H9 (cell line): ENCODE measurements around the gene LDLRAP1. TPM values are rescaled to one million over a fixed set of nuclear protein-coding genes. Genes with fewer than 3 reads are reported as not detected.

Source experiments
- DNase-seq: peaks from one replicate; pipeline ENCODE4 v3.0.0-alpha.2; 2017
- H2AFZ ChIP-seq: one replicate; pipeline ENCODE4 v1.6.1; 2013; ENCODE audit warnings: mild to moderate bottlenecking, low read length, control low read depth, moderate library complexity
- H2AK5ac ChIP-seq: 2 replicates; pipeline ENCODE4 v1.6.1; 2013; ENCODE audit warnings: low read length, control low read depth, mixed read lengths; ENCODE audit not compliant: insufficient read length
- H2BK120ac ChIP-seq: one replicate; pipeline ENCODE4 v1.6.1; 2013; ENCODE audit warnings: low read depth, mild to moderate bottlenecking, low read length, control low read depth, inconsistent platforms; ENCODE audit not compliant: poor library complexity, severe bottlenecking
- H2BK12ac ChIP-seq: 2 replicates; pipeline ENCODE4 v1.6.1; 2013; ENCODE audit warnings: low read length, control low read depth, mixed read lengths, low read depth; ENCODE audit not compliant: insufficient read length
- H2BK15ac ChIP-seq: 2 replicates; pipeline ENCODE4 v1.6.1; 2013; ENCODE audit warnings: low read depth, low read length, control low read depth
- H2BK20ac ChIP-seq: one replicate; pipeline ENCODE4 v1.6.1; 2013; ENCODE audit warnings: low read depth, mild to moderate bottlenecking, low read length, control low read depth, inconsistent platforms; ENCODE audit not compliant: poor library complexity, severe bottlenecking
- H2BK5ac ChIP-seq: 2 replicates; pipeline ENCODE4 v1.6.1; 2013; ENCODE audit warnings: low read length, control low read depth, mixed read lengths; ENCODE audit not compliant: insufficient read length
- H3K14ac ChIP-seq: 2 replicates; pipeline ENCODE4 v1.6.1; 2013; ENCODE audit warnings: low read length, control low read depth; ENCODE audit not compliant: insufficient read depth
- H3K18ac ChIP-seq: 2 replicates; pipeline ENCODE4 v1.6.1; 2013; ENCODE audit warnings: low read depth, mild to moderate bottlenecking, mixed read lengths, low read length, control low read depth; ENCODE audit not compliant: insufficient read length
- H3K23ac ChIP-seq: 2 replicates; pipeline ENCODE4 v1.6.1; 2013; ENCODE audit warnings: low read length, control low read depth, mixed read lengths, low read depth; ENCODE audit not compliant: insufficient read length
- H3K23me2 ChIP-seq: 2 replicates; pipeline ENCODE4 v1.6.1; 2013; ENCODE audit warnings: low read depth, mild to moderate bottlenecking, mixed read lengths, low read length, control low read depth; ENCODE audit not compliant: insufficient read length, poor library complexity, severe bottlenecking
- H3K27ac ChIP-seq: 2 replicates; pipeline ENCODE4 v1.5.1; 2013; ENCODE audit warnings: low read length, control low read depth, mixed read lengths, low read depth; ENCODE audit not compliant: insufficient read length
- H3K27me3 ChIP-seq: 2 replicates; pipeline ENCODE4 v1.6.1; 2013; ENCODE audit warnings: low read length, control low read depth, inconsistent platforms; ENCODE audit not compliant: insufficient read depth
- H3K4ac ChIP-seq: 2 replicates; pipeline ENCODE4 v1.6.1; 2013; ENCODE audit warnings: low read depth, mild to moderate bottlenecking, control low read depth, inconsistent platforms, low read length, moderate library complexity
- H3K4me1 ChIP-seq: 2 replicates; pipeline ENCODE4 v1.6.1; 2013; ENCODE audit warnings: low read length, control low read depth, inconsistent platforms; ENCODE audit not compliant: insufficient read depth
- H3K4me2 ChIP-seq: 2 replicates; pipeline ENCODE4 v1.6.1; 2013; ENCODE audit warnings: low read length, control low read depth, mixed read lengths; ENCODE audit not compliant: insufficient read length, insufficient read depth
- H3K56ac ChIP-seq: 2 replicates; pipeline ENCODE4 v1.6.1; 2013; ENCODE audit warnings: low read depth, mild to moderate bottlenecking, mixed read lengths, low read length, control low read depth; ENCODE audit not compliant: insufficient read length
- H3K79me1 ChIP-seq: 2 replicates; pipeline ENCODE4 v1.6.1; 2013; ENCODE audit warnings: low read depth, mild to moderate bottlenecking, moderate library complexity, low read length, control low read depth, inconsistent platforms; ENCODE audit not compliant: insufficient read depth, poor library complexity, severe bottlenecking
- H3K79me2 ChIP-seq: 2 replicates; pipeline ENCODE4 v1.6.1; 2013; ENCODE audit warnings: low read length, control low read depth, inconsistent platforms; ENCODE audit not compliant: insufficient read depth
- H3K9ac ChIP-seq: 2 replicates; pipeline ENCODE4 v1.6.1; 2013; ENCODE audit warnings: low read length, control low read depth, mixed read lengths; ENCODE audit not compliant: insufficient read length; ENCODE audit errors: extremely low read depth
- H3K9me3 ChIP-seq: one replicate; pipeline ENCODE4 v1.6.1; 2013; ENCODE audit warnings: low read depth, low read length, inconsistent platforms; ENCODE audit not compliant: control insufficient read depth
- H3T11ph ChIP-seq: one replicate; pipeline ENCODE4 v1.6.1; 2013; ENCODE audit warnings: mild to moderate bottlenecking, low read length, control low read depth, inconsistent platforms
- H4K20me1 ChIP-seq: one replicate; pipeline ENCODE4 v1.6.1; 2013; ENCODE audit not compliant: control insufficient read depth, insufficient read length, insufficient read depth
- H4K5ac ChIP-seq: 2 replicates; pipeline ENCODE4 v1.6.1; 2013; ENCODE audit warnings: low read depth, mild to moderate bottlenecking, mixed read lengths, low read length, control low read depth; ENCODE audit not compliant: insufficient read length
- H4K8ac ChIP-seq: replicated peaks from 2 replicates; pipeline ENCODE4 v1.6.1; 2013; ENCODE audit warnings: low read length, control low read depth, mixed read lengths, low read depth; ENCODE audit not compliant: insufficient read length
- H4K91ac ChIP-seq: 2 replicates; pipeline ENCODE4 v1.6.1; 2013; ENCODE audit warnings: low read depth, mild to moderate bottlenecking, moderate library complexity, mixed read lengths, low read length, control low read depth; ENCODE audit not compliant: insufficient read length
- H3K27ac Mint-ChIP-seq, 3 experiments: 2 replicates in 2 of 3; 3 replicates in 1 of 3; pipeline ENCODE4 v1.8.0; 2020 to 2021; ENCODE audit warnings: mixed read lengths in 3 of 3, mild to moderate bottlenecking in 1 of 3, moderate library complexity in 1 of 3
- H3K27me3 Mint-ChIP-seq: 2 replicates; pipeline ENCODE4 v1.8.0; 2021; ENCODE audit warnings: low read depth, mild to moderate bottlenecking, moderate library complexity, mixed read lengths
- H3K36me3 Mint-ChIP-seq, 3 experiments: 2 replicates in 2 of 3; 3 replicates in 1 of 3; pipeline ENCODE4 v1.8.0; 2020 to 2021; ENCODE audit warnings: low read depth in 3 of 3, mixed read lengths in 3 of 3; ENCODE audit not compliant: insufficient read depth in 1 of 3
- H3K4me1 Mint-ChIP-seq, 2 experiments: 2 replicates each; pipeline ENCODE4 v1.8.0; 2020; ENCODE audit warnings: mixed read lengths in 2 of 2
- H3K4me3 Mint-ChIP-seq, 2 experiments: 2 replicates in 1 of 2; 3 replicates in 1 of 2; pipeline ENCODE4 v1.8.0; 2020 to 2021; ENCODE audit warnings: mild to moderate bottlenecking in 2 of 2, mixed read lengths in 2 of 2, moderate library complexity in 1 of 2
- H3K9me3 Mint-ChIP-seq, 2 experiments: 2 replicates in 1 of 2; 3 replicates in 1 of 2; pipeline ENCODE4 v1.8.0; 2020; ENCODE audit warnings: mild to moderate bottlenecking in 2 of 2, mixed read lengths in 2 of 2, moderate library complexity in 1 of 2
- WGBS: extraction: QIAGEN DNeasy Blood & Tissue Kit; methylation state at CpG from one replicate; pipeline ENCODE4 v1.1.7; 2013; ENCODE audit warnings: missing lambda C conversion rate, low lambda C conversion rate, mixed read lengths; ENCODE audit not compliant: insufficient read length; ENCODE audit errors: extremely low coverage; 5-methylcytosine and 5-hydroxymethylcytosine counted together
- total RNA-seq: library from RNA; stranded (reverse); gene quantifications from 2 replicates; pipeline ENCODE4 v1.2.1, GENCODE V29; 2021
- TF ChIP-seq, protein P1 (sequence below): fragments of 200-600 bp; sonication (generic); conservative IDR thresholded peaks from 3 replicates; pipeline ENCODE4 v1.8.0; 2021; ENCODE audit warnings: antibody characterized with exemption, mild to moderate bottlenecking

LDLRAP1 gene
- total RNA-seq, 1 experiment from 2014 or later, result 15.7 TPM

DNA sequence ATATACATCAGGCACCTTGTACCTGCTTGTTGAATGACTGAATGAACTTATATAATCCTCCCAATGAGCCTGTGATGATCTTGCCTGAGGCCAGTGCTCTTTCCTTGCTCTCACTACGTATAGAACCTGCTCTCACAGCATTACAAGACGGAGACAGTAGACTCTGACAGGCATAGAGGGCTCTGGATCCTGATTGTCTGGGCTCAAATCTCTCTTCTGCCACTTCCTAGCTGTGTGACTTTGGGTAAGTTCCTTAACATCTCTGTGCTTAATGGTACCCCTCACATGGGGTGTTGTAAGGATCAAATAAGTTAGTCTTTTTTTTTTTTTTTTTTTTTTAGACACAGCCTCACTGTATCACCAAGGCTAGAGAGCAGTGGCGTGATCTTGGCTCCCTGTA is 69.0 kb downstream of the LDLRAP1 start:
- no CpG with 5 or more reads among the region's 3 CpGs for WGBS
- Histone ChIP-seq H3K14ac (no peak overlapping the region), H3K4me2 (no peak overlapping the region), H2AFZ (no peak overlapping the region), H3K27me3 (no peaks in the 10 kb centered on the region; the same call in 1 of the 2 replicates), H3K79me1 (no peaks in the 10 kb centered on the region), H3K23ac (no peak overlapping the region), H4K91ac (no peak overlapping the region), H2BK20ac (no peak overlapping the region), H3K79me2 (no peaks in the 10 kb centered on the region), H3K4ac (no peak overlapping the region), H3K4me1 (no peaks in the 10 kb centered on the region), H4K5ac (no peak overlapping the region), H3K56ac (no peak overlapping the region), H3K23me2 (peaks cover 7% of the 10 kb centered on the region), H4K20me1 (no peaks in the 10 kb centered on the region), H3K18ac (no peak overlapping the region), H3K27ac (no peak overlapping the region), H4K8ac (no peak overlapping the region), H3K9me3 (no peaks in the 10 kb centered on the region), H3K9ac (no peak overlapping the region), H2AK5ac (no peak overlapping the region), H2BK120ac (no peak overlapping the region), H2BK5ac (no peak overlapping the region), H2BK15ac (no peak overlapping the region), H3T11ph (no peak overlapping the region), H2BK12ac (no peak overlapping the region)
- TF ChIP-seq, protein P1, sequence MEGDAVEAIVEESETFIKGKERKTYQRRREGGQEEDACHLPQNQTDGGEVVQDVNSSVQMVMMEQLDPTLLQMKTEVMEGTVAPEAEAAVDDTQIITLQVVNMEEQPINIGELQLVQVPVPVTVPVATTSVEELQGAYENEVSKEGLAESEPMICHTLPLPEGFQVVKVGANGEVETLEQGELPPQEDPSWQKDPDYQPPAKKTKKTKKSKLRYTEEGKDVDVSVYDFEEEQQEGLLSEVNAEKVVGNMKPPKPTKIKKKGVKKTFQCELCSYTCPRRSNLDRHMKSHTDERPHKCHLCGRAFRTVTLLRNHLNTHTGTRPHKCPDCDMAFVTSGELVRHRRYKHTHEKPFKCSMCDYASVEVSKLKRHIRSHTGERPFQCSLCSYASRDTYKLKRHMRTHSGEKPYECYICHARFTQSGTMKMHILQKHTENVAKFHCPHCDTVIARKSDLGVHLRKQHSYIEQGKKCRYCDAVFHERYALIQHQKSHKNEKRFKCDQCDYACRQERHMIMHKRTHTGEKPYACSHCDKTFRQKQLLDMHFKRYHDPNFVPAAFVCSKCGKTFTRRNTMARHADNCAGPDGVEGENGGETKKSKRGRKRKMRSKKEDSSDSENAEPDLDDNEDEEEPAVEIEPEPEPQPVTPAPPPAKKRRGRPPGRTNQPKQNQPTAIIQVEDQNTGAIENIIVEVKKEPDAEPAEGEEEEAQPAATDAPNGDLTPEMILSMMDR, result no peak
- Mint-ChIP-seq H3K9me3 (no peaks in the 10 kb centered on the region), H3K27me3 (peaks cover 50% of the 10 kb centered on the region), H3K27ac (no peak overlapping the region), H3K36me3 (no peaks in the 10 kb centered on the region), H3K4me1 (peaks cover 9 to 10% of the 10 kb centered on the region in 2 experiments), H3K4me3 (no peak overlapping the region; a peak in 1 of 5 replicates)
- DNase-seq, result no peak
